GM18519 (cell line): ENCODE results near the gene CCDC33.

Experiments used
- ATAC-seq: cut with Tn5 transposase; IDR thresholded peaks from one replicate; pipeline ENCODE4 v1.9.1; 2021; ENCODE audit warnings: mild to moderate bottlenecking, moderate library complexity; ENCODE audit not compliant: unreplicated experiment, low FRiP score

The CCDC33 gene

DNA sequence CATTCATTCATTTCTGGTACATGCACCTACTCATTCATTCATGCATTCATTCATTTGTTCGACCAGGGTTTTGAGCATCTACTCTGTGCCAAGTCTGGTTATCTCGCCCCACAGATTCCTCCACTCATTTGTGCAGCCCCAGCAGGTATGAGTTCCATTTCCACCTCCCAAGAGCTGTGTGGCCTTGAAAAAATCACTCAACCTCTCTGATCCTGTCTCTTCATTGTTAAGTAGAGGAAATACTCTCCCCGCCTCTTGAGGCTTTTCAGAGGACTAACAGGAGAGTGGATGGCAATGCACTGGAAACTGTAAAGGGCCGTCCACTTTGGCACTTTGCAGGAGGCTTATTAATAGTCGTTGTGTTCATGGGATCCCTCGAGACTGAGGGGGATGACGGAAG, 69.6 kb downstream of the CCDC33 start:
- ATAC-seq: no peak

DNA sequence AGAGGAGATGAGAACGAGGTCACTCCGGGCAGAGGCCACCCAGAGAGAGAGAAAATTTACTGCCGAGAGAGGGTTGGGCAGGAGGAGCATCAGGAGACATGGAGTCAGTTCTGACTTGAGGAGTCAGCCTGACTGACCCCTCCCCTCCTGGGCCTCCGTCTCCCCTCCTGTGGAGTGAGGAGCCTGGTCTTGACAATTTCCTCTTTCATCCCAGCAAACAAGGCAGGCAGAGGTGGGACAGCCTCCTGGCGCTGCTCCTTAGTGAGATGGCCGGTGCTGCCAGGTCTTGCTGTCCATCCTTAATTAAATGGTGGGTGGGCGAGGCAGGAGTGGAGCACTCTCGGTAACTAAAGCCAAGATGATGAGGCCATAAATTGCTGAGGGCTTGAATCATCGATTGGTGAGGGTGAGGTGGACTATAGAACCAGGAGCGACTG, 70.7 kb downstream of the CCDC33 start:
- ATAC-seq: no peak

DNA sequence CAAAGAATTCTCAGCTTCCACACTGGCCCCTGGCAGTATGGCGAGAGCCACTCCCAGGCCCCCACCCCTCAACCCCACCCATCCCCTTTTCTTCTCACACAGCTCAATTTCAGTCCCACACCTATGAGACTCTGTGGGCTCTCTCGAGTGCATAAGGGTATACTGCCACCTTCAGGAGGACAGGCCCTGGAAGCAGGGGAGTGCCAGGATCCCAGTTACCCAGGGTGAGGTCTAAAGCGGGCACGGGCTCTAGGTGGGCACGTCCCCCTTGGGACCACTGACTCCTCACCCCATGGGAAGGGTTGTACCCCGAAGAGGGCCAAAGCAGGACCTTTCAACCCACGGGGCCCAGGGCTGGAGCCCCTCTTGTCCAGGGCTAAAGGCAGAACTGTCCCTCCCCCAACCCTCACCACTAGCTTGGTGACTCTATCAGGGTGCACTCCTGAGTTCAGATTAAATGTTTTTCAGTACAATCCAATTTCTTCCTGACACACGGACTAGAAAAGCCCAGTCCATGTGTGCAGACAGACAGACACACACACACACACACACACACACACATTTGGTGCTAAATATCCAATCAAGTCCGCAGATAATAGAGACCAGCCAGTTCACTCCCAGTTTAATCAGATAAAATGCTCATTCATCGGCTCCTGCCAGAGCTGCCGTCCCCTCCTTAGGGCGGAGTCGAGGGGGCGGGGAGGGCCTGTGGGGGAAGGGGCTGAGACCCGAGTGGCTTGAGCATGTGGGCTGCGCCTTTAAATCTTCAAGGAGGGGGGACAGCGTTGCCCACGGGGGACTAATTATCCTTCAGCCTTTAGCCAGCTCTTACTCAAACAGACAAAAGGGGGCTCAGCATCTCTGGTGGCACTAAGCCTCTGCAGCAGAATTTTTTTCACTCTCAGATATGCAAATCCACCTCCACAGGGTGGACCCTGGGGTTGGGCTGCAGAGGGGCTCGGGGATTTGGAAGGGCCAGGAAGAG, 72.0 kb downstream of the CCDC33 start:
- no peak for ATAC-seq

DNA sequence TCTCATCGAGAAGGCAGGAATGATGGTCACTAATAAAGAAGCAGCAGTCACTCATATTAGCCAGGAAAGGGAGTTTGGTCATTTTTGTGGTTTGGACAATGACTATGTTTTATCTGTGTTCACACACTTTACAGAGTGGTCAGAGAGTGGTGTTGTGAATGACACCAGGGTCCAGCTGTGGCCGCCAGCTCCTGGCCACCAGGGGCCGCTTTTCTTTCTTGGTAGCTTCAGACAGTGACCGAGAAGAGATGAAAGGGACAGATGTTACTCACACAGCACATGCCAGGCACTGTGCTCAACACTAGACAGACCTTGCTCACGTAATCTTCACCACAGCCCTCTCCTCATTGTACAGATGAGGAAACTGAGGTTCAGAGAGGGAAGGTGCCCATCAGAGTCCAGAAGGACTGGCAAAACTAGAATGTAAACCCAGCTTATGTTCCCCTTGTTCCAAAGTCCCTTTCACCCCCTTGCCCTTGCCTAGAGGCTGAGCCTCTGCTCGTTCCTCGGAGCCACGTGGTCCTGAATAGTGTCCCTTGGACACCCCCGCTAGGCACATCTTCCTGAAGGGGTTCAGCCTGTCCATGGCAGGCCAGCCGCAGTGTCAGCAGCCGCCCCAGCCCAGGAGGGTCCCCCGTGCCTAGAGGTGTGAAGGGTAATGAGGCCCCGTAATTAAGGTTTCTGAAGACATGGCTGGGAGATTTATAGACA, 75.8 kb downstream of the CCDC33 start:
- ATAC-seq: no peak

DNA sequence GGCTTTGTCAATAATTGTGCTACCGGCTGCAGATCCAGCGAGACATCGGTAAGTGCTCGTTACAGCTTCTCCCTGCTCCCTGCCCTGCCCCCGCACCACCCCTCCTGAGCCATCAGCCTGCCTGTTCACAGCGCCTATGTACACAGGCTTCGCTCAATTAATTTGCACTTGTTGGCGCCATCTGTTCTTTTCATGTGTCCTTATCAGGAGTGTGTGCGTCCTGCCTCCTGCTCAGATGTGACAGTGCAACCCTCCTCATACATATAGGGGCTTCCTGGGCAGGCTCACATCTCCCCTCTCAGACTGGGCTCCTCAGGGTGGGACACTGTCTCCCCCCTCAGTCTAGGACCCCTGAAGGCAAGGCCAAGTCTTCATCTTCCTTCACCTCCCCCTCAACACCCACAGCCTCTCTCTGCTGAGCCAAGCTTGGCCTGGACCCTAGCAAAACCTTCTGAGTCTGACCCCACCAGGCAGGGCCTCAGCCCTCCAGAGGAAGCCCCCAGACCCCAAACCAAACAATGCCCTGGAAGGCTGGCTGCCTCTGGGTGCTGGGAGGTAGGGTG, 76.4 kb downstream of the CCDC33 start:
- no peak for ATAC-seq

DNA sequence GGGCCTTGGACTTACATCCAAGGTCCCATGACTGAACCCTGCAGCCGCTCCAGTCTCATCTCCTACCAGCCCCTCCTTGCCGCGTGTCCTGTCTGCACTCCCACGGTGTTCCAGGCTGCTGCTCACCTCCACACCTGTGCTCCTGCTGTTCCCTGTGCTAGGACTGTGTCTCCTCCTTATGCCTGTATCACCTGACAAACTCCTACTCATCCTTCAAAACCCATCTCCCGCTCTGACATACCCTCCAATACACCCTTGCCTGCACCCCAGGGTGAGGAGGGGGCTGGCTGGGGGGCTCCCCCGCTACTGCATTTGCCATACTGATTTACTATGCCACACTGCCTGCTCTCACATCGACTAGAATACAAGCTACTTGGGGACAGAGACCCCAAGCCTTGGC, 77.8 kb downstream of the CCDC33 start:
- ATAC-seq: no peak

DNA sequence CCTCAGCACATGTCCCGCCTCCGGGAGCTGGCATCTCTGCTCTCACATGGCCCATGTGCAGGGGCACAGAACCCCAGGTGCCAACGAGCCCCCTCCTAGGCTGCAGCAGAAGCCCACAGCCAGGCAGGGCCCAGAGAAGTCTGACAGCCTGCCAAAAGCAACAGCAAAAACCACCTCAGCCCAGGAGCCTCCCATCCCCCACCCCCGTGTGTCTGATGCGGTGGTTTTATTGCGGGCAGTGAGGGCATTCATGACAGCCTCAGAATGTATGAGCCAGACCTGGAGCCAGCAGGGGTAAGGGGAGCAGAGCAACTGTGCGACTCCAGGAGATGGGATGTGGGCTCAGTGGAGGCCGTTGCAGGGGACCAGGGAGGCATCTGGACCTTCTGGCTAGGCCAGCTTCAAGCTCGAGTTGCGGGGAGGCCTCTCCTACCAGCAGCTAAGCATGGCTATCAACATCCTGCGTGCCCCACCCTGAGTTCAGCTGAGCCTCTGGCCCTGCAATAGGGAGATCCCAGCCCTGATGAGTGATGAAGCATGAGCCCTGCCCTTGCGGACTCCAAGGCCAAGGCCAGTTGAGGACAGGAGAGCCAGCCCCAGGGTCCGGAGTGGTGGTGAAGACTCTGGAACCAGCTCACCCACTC, 78.8 kb downstream of the CCDC33 start:
- ATAC-seq: no peak

DNA sequence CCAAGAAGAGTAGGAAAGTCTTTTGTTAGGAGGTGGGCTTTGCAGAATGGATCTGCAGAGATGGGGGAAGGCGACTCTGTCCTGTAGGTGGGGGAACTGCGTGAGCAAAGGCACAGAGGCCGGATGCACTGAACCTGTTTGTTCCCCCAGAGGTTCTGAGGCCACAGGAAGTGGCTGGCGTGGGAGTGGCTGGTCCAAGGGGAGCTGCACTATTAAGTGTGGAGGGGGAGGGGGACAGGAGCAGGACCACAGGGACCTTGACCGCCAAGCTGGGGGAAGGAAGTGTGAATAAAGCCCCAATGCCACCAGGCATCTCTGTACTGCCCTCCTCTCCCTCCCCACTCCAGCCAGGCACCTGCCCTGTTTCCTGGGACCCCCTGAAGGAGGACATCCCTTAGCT, 79.5 kb downstream of the CCDC33 start:
- ATAC-seq: no peak

DNA sequence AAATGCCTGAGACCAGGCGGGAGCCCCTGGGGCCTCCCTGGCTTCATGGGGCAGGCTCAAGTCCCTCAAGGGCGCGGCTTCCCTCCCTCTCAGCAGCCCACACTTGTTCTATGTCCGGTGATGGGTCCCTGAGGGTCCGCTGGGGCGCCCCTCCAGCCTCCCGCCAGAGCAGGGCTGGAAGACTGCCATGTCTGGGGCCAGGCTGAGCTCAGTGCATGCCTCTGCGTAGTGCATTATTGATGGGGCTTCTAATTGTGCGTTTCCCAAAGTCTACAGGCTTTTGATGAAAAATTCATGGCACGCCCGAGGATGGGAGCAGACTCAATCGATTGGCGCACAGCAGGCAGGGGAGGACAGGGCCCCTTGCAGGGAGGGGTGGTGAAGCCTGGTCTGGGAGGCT, 80.0 kb downstream of the CCDC33 start:
- ATAC-seq: no peak

DNA sequence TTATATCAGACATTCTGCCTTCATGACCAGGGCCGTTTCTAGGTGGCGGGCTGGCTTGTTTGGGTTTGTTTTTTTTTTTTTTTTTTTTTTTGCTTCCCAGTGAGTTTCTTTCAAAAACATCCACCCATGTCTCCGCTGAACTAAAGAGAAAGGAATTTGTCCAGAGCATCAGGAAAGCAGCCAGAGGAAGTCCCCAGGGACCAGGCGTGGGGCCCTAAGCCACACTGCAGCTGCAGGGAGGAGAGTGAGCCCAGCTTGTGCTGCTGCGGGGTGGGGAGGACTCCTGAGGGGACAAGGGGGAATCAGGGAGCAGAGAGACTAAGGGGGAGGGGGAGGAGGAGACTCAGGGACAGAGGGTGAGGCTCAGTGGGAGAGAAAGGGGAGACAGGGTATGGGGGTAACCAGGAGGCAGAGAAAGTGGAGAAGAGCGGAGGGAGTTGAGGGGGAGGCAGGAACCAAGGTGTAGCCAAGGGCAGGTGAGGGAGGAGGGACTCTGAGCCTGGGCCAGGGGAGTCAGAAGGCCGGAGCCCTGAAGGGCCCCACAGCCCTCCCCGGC, 81.8 kb downstream of the CCDC33 start:
- no peak for ATAC-seq

DNA sequence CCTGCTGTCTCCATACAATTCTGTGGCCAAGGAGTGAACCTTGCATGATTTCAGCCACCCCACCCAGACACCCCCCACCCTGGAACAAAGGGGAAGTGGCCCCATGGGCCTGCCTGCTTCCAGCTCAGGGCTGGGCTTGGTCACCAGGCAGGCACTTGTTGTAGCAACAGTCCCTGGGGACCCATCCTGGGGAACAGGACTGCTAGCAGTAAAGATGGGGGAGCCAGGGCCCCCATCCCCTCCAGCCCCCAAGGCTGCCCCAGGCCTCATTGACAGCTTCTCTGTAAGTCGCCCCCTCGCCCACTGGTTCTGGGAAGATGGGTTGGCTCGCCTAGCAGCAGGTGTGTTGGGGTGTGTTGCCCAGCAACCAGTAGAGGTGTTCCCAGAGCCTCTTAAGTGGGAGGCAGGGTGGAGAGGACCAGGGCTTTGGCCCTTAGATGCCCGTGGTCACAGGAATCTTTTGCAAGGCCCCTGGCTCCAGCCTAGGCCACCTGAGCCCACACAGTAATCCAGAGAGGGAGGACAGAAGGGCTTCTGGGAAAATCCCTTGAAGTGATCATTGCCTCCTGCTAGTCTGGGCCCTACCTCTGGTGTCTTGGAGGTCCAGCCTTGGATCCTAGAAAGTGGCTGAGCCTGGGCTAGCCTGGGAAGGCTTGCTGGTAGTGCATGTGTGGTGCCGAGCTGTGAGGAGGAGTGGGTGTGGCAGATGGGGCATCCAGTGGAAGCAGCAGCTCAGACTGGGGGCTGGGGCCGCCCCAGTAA, 82.4 kb downstream of the CCDC33 start:
- no peak for ATAC-seq

DNA sequence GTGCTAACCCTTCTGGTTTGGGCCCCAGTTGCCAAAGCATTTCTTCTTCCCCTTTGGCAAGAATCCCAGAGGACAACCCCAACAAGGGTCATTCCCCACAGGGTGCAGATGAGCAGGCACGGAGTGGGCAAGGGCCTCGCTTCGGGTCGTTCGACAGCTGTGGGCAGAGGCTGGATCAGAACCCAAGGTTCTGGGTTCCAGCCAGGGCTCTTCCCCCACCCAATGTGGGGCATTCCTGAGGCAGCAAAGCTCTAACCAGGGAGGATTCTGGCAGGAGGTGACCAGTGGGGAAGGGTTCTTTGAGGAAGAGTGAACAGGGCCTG, 83.0 kb downstream of the CCDC33 start:
- ATAC-seq: no peak

DNA sequence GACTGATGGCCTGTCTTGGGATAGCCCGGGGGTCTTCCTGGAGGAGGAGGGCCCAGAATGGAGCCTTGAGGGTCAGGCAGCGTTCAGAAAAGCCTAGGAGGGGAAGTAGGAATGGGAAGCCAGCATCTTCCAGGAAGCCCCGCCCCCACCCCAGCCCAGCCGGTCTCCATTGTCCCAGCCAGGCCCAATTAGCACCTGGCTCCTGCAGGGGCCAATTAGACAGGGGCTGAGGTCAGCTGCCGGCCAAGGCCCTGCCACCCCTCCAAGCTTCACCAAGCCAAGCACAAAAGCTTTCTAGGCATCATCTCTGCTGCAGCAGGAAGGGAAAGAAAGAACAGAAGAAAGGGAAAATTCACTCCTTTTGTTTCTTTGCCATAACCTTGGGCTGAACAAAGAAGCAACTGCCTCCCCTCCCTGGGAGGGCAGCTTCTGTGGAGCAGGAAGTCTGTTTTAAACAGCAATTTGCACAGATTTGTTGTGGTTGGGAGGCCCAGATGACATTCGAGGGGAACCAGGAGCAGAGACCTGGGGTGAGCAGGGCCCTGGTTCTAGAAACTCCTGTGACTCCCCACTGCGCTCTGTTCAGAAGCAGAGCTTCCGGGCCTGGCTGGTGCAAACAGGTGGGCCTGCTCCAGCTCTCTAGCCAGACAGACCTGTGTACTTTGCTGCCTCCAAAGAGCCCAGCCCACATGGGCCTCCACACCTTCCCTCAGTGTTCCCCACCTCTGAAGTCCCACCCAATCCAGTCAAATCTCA, 83.6 kb downstream of the CCDC33 start:
- no peak for ATAC-seq

DNA sequence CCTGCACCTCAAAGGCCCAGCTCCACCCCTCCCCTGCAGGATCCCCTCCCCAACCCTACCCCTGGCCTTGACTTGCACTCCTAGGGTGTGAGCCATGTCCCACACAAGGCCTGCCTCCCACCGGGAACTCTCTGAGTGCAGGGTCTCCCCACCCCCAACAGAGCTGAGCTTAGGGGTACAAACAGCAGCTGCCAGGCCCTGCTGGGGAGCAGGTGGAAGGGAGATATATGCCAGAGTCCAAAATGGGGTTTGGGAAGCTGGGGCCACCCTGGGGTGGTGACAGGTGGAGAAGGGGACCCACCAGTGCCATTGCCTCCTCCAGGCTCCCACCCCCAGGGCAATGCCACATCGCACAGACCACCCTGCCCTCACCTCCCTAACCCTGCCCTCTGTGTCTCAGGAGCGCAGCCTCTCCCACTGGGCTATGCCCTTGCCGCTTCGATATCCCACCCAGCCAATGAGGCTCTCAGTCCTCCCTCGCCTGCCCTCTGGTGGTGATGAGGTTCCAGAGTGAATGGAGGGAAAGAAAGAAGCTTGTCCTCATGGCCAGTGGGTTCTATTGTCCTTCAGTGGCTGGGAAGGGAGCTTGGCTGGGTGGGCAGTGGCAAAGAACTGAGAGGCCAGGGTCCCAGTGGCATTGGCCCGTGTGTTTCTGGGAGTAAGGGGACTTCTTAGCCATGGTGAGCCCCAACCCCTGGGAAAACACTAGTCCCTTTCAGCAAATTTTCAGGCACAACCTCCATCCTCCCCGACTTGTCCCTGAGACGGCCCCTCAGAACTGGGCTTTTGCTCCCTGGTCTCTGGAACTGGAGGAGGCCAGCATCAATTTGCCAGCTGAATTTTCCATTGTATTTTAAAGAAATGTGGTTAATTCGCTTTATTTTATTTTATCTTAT, 84.5 kb downstream of the CCDC33 start:
- ATAC-seq: no peak

DNA sequence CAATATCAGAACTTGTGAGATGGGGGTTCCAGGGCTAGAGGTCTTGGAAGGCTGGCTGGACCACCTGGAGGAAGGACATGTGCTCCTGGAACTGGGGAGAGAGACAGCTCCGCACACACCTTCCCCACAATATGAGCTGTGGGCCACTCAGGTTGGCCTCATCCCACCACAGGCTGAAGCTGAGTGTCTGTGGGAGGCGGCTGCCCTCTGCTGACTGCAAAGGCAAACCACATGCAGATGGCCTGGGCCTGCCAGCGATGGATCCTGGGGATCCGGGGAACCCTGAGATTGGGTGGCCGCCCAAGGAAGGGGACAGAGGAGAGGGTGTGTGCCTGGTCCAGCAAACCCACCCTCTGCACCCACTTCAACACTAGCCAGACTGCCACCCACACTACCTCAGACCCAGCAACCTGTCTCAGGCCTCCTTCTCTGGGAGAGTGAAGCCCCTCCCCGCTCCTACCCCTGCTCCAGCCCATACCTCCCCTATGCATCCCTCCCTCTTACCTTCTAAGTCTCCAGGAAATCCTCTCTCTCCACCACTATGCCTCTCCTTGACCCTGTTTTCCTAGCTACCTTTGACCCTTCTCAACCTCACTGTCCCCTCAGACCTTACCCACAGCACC, 86.5 kb downstream of the CCDC33 start:
- ATAC-seq: no peak

DNA sequence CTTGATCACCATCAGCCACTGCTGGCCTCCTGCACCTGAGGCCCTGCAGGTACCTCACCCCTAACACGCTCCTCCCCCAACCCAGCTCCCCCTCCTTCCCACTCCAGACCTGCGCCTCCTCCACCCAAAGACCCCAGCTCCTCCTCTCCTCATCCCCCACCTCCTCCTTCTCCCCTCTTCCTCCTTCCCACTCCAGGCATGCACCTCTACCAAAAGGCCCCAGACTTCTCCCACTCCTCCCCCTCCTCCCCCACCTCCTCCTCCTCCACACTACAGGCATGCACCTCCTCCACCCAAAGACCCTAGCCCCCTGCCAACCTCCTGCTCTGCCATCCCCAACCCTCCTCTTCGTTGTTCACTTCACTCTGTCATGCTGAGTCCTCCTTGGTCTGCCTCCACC, 88.6 kb downstream of the CCDC33 start:
- ATAC-seq: no peak

DNA sequence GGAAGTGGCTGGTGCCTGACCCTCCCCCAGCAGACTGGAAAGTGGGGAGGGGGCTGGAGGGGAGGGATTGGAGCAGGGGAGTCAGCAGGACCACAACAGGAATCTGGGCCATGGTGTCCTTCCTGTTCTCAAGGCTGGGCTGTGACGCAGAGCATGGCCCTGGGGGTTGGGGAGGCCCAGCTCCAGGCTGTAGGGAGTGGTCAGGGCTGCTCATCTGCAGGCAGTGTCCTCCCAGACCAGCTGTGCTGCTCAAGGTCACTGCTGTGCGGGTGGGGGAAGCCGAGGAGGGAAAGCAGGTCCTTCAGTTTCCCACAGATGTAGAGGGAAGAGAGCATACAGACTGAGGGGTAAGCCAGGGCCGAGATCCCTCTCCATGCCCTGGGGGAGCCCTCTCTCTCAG, 90.6 kb downstream of the CCDC33 start:
- ATAC-seq: no peak

DNA sequence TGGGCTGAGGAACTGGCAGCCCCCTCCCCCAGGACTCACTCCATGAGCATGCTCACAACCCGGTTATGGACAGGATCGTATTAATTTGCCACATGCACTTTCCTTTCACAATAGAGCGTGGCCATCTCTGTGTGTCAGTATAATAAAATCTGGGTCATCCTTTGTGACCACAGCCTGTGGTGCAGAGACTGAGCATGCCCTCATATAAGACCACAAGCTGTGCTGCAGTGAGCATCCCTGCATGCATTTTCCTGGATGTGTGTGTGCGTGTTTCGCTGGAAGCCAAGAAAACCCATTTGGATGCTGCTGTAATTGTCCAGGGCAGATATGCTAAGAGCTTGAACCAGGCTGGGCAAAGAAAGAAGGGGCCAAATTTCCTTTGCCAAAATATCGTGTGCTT, 91.6 kb downstream of the CCDC33 start:
- no peak for ATAC-seq
